Neural cell (in vitro differentiated cells): ENCODE data around the gene ESR1. TPM values are rescaled to one million over a fixed set of nuclear protein-coding genes. Genes with fewer than 3 reads are reported as not detected.

Experiments used
- H2AFZ ChIP-seq: fragments of 200-600, 300-800 bp; sonication (generic), shearing (Covaris generic); 2 replicates; pipeline ENCODE4 v1.6.0; 2014; ENCODE audit warnings: low read depth, mild to moderate bottlenecking, antibody characterized with exemption, low read length, moderate library complexity
- H3F3A ChIP-seq: fragments of 200-600 bp; shearing (Covaris generic); 2 replicates; pipeline ENCODE4 v1.6.1; 2016; ENCODE audit warnings: mild to moderate bottlenecking, moderate library complexity, mixed read lengths, antibody characterized with exemption, low read length; ENCODE audit not compliant: insufficient read depth, poor library complexity, severe bottlenecking
- H3K27ac ChIP-seq: fragments of 200-600, 300-800 bp; sonication (generic), shearing (Covaris generic); 2 replicates; pipeline ENCODE4 v1.5.1; 2014; ENCODE audit warnings: mild to moderate bottlenecking, low read length, moderate library complexity
- H3K27me3 ChIP-seq: fragments of 300-800, 200-600 bp; sonication (generic), shearing (Covaris generic); 2 replicates; pipeline ENCODE4 v1.6.0; 2014; ENCODE audit warnings: mild to moderate bottlenecking, low read depth, low read length, moderate library complexity; ENCODE audit not compliant: insufficient read depth
- H3K36me3 ChIP-seq: fragments of 300-800, 200-600 bp; sonication (generic), shearing (Covaris generic); 2 replicates; pipeline ENCODE4 v1.5.1; 2014; ENCODE audit warnings: mild to moderate bottlenecking, antibody characterized with exemption, low read length, moderate library complexity; ENCODE audit not compliant: insufficient read depth
- H3K4me2 ChIP-seq: fragments of 300-800, 200-600 bp; sonication (generic), shearing (Covaris generic); 2 replicates; pipeline ENCODE4 v1.6.0; 2014; ENCODE audit warnings: mild to moderate bottlenecking, low read length
- H3K4me3 ChIP-seq: fragments of 300-800, 200-600 bp; sonication (generic), shearing (Covaris generic); 2 replicates; pipeline ENCODE4 v1.5.1; 2014; ENCODE audit warnings: mild to moderate bottlenecking, low read length, moderate library complexity
- H3K79me2 ChIP-seq: fragments of 200-600 bp; shearing (Covaris generic); replicated peaks from 2 replicates; pipeline ENCODE4 v1.6.0; 2014; ENCODE audit warnings: mild to moderate bottlenecking, low read length, moderate library complexity; ENCODE audit not compliant: insufficient read depth
- H3K9ac ChIP-seq: fragments of 300-800, 200-600 bp; sonication (generic), shearing (Covaris generic); 2 replicates; pipeline ENCODE4 v1.6.1; 2016; ENCODE audit warnings: mild to moderate bottlenecking, low read length, mixed read lengths
- H3K9me2 ChIP-seq: fragments of 200-600 bp; shearing (Covaris generic); 2 replicates; pipeline ENCODE4 v1.6.1; 2016; ENCODE audit warnings: mild to moderate bottlenecking, low read length, mixed read lengths; ENCODE audit not compliant: insufficient read depth
- H3K9me3 ChIP-seq: fragments of 200-600, 300-800 bp; sonication (generic), shearing (Covaris generic); 2 replicates; pipeline ENCODE4 v1.6.1; 2016; ENCODE audit warnings: mild to moderate bottlenecking, mixed run types, low read length, moderate library complexity, mixed read lengths
- H4K20me1 ChIP-seq: fragments of 200-600 bp; shearing (Covaris generic); 2 replicates; pipeline ENCODE4 v1.6.1; 2016; ENCODE audit warnings: mild to moderate bottlenecking, mixed run types; ENCODE audit not compliant: insufficient read depth
- EP300 ChIP-seq: fragments of 450-650 bp; conservative IDR thresholded peaks from 2 replicates; pipeline ENCODE4 v1.6.1; 2014; ENCODE audit warnings: antibody characterized with exemption, mild to moderate bottlenecking, moderate library complexity; ENCODE audit not compliant: poor library complexity, severe bottlenecking
- EZH2 ChIP-seq: fragments of 200-600, 300-800 bp; shearing (Covaris generic), sonication (generic); IDR thresholded peaks from 2 replicates; pipeline ENCODE4 v1.6.1; 2014; ENCODE audit warnings: antibody characterized with exemption, low read length, borderline replicate concordance, mild to moderate bottlenecking; ENCODE audit not compliant: insufficient read depth, poor library complexity, severe bottlenecking
- MXI1 ChIP-seq: fragments of 450-650 bp; conservative IDR thresholded peaks from 2 replicates; pipeline ENCODE4 v1.6.1; 2014; ENCODE audit warnings: antibody characterized with exemption, mild to moderate bottlenecking; ENCODE audit not compliant: poor library complexity, severe bottlenecking
- POLR2AphosphoS5 ChIP-seq: IDR thresholded peaks from 2 replicates; pipeline ENCODE4 v1.6.1; 2012
- RAD21 ChIP-seq: fragments of 450-650 bp; conservative IDR thresholded peaks from 2 replicates; pipeline ENCODE4 v1.6.1; 2014; ENCODE audit warnings: antibody characterized with exemption, mild to moderate bottlenecking, moderate library complexity
- SMC3 ChIP-seq: fragments of 450-650 bp; conservative IDR thresholded peaks from 2 replicates; pipeline ENCODE4 v1.6.1; 2014; ENCODE audit warnings: antibody characterized with exemption, mild to moderate bottlenecking, moderate library complexity; ENCODE audit not compliant: poor library complexity
- TAF1 ChIP-seq: IDR thresholded peaks from 2 replicates; pipeline ENCODE4 v1.6.1; 2012; ENCODE audit warnings: low read depth
- polyA plus RNA-seq: library from polyadenylated mRNA; depleted of rRNA; stranded (reverse); fragments of >200 nt; gene quantifications from 2 replicates; pipeline ENCODE4 v1.2.3, GENCODE V29; 2014
- TF ChIP-seq, protein P1 (sequence below): fragments of 450-650 bp; IDR thresholded peaks from 2 replicates; pipeline ENCODE4 v1.5.1; 2014; ENCODE audit warnings: antibody characterized with exemption, mild to moderate bottlenecking, moderate library complexity; ENCODE audit not compliant: poor library complexity, severe bottlenecking
- TF ChIP-seq, protein P2 (sequence below): IDR thresholded peaks from 2 replicates; pipeline ENCODE4 v1.6.1; 2012; ENCODE audit warnings: borderline replicate concordance

ESR1 gene
- polyA plus RNA-seq, 1 donor from 2014 or later = 0.14 TPM

DNA sequence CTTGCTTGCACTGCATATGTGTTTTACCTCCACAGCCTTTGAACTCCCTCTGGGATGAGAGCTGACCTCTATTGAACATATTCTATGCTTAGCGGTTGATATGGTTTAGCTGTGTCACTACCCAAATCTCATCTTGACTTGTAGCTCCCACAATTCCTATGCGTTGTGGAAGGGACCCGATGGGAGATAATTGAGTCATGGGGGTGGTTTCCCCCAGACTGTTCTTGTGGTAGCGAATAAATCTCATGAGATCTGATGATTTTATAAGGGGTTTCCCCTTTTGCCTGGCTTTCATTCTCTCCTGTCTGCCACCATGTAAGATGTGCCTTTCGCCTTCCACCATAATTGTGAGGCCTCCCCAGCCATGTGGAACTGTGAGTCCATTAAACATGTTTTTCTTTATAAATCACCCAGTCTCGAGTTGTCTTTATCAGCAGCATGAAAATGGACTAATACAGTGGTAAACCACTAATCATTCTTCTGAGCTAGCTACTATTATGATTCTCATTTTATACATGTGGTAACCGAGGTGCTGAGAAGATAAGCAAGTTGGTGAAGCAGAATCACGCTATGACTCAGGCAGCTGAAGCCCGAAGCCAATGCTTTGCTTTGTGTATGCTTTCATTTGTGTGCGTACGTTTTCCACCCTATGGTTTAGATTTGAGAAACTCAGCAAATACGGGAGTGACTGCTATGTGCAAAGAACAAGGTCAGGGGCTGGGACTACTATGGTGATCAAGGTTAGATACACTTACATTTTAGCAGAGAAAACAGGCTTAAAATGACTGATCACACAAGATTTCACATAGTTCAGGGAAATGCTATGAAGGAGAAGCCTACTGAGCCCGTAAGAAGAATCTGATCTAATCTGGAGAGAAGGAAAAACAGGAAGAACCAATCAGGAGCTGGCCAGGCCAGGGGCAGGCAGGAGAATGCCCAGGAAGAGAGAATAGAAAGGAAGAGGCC lies 363.5 kb downstream of the ESR1 start:
- no peak overlapping the region for H3K27ac ChIP-seq
- no peak overlapping the region for H3K4me2 ChIP-seq
- no peak overlapping the region for H2AFZ ChIP-seq
- H3K4me3 ChIP-seq = no peak overlapping the region
- no peaks in the 10 kb centered on the region for H4K20me1 ChIP-seq
- no peaks in the 10 kb centered on the region for H3K9me3 ChIP-seq
- TF ChIP-seq EZH2 (no peak), EP300 (no peak), MXI1 (no peak), TAF1 (no peak), SMC3 (no peak), POLR2AphosphoS5 (no peak), RAD21 (no peak)
- TF ChIP-seq, protein P1, sequence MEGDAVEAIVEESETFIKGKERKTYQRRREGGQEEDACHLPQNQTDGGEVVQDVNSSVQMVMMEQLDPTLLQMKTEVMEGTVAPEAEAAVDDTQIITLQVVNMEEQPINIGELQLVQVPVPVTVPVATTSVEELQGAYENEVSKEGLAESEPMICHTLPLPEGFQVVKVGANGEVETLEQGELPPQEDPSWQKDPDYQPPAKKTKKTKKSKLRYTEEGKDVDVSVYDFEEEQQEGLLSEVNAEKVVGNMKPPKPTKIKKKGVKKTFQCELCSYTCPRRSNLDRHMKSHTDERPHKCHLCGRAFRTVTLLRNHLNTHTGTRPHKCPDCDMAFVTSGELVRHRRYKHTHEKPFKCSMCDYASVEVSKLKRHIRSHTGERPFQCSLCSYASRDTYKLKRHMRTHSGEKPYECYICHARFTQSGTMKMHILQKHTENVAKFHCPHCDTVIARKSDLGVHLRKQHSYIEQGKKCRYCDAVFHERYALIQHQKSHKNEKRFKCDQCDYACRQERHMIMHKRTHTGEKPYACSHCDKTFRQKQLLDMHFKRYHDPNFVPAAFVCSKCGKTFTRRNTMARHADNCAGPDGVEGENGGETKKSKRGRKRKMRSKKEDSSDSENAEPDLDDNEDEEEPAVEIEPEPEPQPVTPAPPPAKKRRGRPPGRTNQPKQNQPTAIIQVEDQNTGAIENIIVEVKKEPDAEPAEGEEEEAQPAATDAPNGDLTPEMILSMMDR = no peak
- TF ChIP-seq, protein P2, sequence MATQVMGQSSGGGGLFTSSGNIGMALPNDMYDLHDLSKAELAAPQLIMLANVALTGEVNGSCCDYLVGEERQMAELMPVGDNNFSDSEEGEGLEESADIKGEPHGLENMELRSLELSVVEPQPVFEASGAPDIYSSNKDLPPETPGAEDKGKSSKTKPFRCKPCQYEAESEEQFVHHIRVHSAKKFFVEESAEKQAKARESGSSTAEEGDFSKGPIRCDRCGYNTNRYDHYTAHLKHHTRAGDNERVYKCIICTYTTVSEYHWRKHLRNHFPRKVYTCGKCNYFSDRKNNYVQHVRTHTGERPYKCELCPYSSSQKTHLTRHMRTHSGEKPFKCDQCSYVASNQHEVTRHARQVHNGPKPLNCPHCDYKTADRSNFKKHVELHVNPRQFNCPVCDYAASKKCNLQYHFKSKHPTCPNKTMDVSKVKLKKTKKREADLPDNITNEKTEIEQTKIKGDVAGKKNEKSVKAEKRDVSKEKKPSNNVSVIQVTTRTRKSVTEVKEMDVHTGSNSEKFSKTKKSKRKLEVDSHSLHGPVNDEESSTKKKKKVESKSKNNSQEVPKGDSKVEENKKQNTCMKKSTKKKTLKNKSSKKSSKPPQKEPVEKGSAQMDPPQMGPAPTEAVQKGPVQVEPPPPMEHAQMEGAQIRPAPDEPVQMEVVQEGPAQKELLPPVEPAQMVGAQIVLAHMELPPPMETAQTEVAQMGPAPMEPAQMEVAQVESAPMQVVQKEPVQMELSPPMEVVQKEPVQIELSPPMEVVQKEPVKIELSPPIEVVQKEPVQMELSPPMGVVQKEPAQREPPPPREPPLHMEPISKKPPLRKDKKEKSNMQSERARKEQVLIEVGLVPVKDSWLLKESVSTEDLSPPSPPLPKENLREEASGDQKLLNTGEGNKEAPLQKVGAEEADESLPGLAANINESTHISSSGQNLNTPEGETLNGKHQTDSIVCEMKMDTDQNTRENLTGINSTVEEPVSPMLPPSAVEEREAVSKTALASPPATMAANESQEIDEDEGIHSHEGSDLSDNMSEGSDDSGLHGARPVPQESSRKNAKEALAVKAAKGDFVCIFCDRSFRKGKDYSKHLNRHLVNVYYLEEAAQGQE = no peak
- no peaks in the 10 kb centered on the region for H3K27me3 ChIP-seq
- H3K9me2 ChIP-seq = no peaks in the 10 kb centered on the region
- H3K79me2 ChIP-seq = no peaks in the 10 kb centered on the region
- no peaks in the 10 kb centered on the region for H3F3A ChIP-seq
- H3K9ac ChIP-seq = no peak overlapping the region
- no peaks in the 10 kb centered on the region for H3K36me3 ChIP-seq

DNA sequence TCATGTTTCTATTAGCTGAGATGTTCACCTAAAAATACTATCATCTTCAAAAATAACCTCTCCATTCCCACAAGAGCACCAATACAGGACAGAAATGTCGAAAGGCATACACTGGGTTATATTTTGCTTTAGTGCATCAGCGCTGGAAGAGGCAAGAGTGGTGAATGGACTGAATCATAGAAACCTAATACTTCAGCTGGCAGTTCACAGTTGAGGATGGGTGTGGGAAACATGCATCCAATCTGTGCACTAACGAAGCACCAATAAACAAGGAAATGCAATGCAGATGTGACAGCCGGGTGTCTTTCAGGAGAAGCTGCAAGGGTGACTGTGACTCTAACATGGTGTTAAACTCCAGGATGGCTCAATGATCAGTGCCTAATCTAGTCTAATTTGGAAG lies 365.8 kb downstream of the ESR1 start:
- no peaks in the 10 kb centered on the region for H4K20me1 ChIP-seq
- no peak for TF ChIP-seq EZH2
- TF ChIP-seq, protein P2 = no peak
- TF ChIP-seq RAD21 = no peak
- no peak for TF ChIP-seq POLR2AphosphoS5
- TF ChIP-seq EP300 = no peak
- TF ChIP-seq SMC3 = no peak
- no peak for TF ChIP-seq TAF1
- TF ChIP-seq, protein P1 = no peak
- no peak for TF ChIP-seq MXI1
- H3K9me2 ChIP-seq = no peaks in the 10 kb centered on the region
- no peaks in the 10 kb centered on the region for H3K9me3 ChIP-seq
- no peaks in the 10 kb centered on the region for H3K36me3 ChIP-seq
- H3K4me2 ChIP-seq = no peak overlapping the region
- H3K4me3 ChIP-seq = no peak overlapping the region
- H3K27me3 ChIP-seq = no peaks in the 10 kb centered on the region
- no peak overlapping the region for H3K27ac ChIP-seq
- H3K79me2 ChIP-seq = no peaks in the 10 kb centered on the region
- no peak overlapping the region for H2AFZ ChIP-seq
- no peaks in the 10 kb centered on the region for H3F3A ChIP-seq
- no peak overlapping the region for H3K9ac ChIP-seq
